GM12872 (cell line): Measurements from ENCODE around the gene NHSL1.

Experiments
- CTCF ChIP-seq: IDR thresholded peaks from 3 replicates; pipeline ENCODE4 v1.5.1; 2011; ENCODE audit warnings: low read depth, mild to moderate bottlenecking, low read length, moderate library complexity; ENCODE audit not compliant: insufficient read depth

Gene NHSL1

GRCh38 chr6:138397128-138398122 is 101.9 kb downstream of the NHSL1 start:
- no peak for TF ChIP-seq CTCF

- TF ChIP-seq CTCF = no peak
These were observed 102.6 kb downstream of the NHSL1 start for GRCh38 chr6:138396709-138397108.

- no peak for TF ChIP-seq CTCF
These were observed 105.2 kb downstream of the NHSL1 start for GRCh38 chr6:138393871-138394783.

- no peak for TF ChIP-seq CTCF
These were observed 109.7 kb downstream of the NHSL1 start for GRCh38 chr6:138389551-138389950.

- TF ChIP-seq CTCF = no peak
These were observed 111.5 kb downstream of the NHSL1 start for GRCh38 chr6:138387577-138388368.

- no peak for TF ChIP-seq CTCF
These were observed 112.4 kb downstream of the NHSL1 start for GRCh38 chr6:138386897-138387296.
